Suprapubic skin (tissue), 3 donors: ENCODE data around the gene SPEG.

Experiments used
- POLR2A ChIP-seq, 2 donors: fragments of 450-650 bp; IDR thresholded peaks; one replicate each; pipeline ENCODE4 v1.6.1; 2017; ENCODE audit warnings: antibody characterized with exemption in 2 of 2, mild to moderate bottlenecking in 2 of 2, moderate library complexity in 2 of 2
- TF ChIP-seq, protein P1 (sequence below), 2 donors: fragments of 200-600 bp in 1 of 2; fragments of 450-650 bp in 1 of 2; sonication (generic) in 1 of 2; IDR thresholded peaks; one replicate each; pipeline ENCODE4 v1.5.1; 2016 to 2019; ENCODE audit warnings: antibody characterized with exemption in 2 of 2, mild to moderate bottlenecking in 1 of 2, moderate library complexity in 1 of 2

DNA sequence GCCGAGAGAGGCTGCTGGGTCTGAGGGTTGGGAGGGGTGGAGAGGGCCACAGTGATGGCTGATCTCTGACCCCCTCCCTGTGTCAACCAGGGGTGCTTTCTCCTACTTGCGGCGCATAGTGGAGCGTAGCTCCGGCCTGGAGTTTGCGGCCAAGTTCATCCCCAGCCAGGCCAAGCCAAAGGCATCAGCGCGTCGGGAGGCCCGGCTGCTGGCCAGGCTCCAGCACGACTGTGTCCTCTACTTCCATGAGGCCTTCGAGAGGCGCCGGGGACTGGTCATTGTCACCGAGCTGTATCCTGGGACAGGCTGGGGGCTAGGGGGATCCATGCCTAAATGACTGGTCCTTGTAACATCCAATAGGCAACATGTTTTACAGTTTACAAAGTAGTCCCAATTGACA is 43.2 kb downstream of the SPEG start:
- TF ChIP-seq, protein P1, sequence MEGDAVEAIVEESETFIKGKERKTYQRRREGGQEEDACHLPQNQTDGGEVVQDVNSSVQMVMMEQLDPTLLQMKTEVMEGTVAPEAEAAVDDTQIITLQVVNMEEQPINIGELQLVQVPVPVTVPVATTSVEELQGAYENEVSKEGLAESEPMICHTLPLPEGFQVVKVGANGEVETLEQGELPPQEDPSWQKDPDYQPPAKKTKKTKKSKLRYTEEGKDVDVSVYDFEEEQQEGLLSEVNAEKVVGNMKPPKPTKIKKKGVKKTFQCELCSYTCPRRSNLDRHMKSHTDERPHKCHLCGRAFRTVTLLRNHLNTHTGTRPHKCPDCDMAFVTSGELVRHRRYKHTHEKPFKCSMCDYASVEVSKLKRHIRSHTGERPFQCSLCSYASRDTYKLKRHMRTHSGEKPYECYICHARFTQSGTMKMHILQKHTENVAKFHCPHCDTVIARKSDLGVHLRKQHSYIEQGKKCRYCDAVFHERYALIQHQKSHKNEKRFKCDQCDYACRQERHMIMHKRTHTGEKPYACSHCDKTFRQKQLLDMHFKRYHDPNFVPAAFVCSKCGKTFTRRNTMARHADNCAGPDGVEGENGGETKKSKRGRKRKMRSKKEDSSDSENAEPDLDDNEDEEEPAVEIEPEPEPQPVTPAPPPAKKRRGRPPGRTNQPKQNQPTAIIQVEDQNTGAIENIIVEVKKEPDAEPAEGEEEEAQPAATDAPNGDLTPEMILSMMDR (IDR thresholded peaks at IDR 0.05), result no peak
- no peak for TF ChIP-seq POLR2A (IDR thresholded peaks at IDR 0.05)
